ENCODE results near the gene MED14. TPM values are rescaled to one million over a fixed set of nuclear protein-coding genes. Genes with fewer than 3 reads are reported as not detected.

MED14 gene
- total and polyA plus RNA-seq, 8 donors = 5.5 to 107 (median 49.4) TPM

DNA sequence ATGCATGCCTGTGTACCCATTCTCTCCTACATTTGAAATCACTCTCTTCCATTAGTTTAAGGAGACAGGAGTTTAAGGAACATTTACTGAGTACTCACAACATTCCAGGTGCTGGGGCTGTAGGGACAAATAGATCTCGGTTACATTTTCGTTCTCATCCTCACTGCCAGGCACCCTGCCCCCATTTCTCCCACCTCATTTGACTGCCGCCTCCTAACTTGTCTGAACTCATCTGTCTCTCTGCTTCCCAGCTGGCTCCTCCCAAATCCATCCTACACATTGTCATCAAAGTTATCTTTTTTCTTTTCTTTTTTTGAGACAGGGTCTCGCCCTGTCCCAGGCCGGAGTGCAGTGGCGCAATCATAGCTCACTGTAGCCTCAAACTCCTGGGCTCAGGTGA, 131.9 kb downstream of the MED14 start:
- intact Hi-C loops (cut with DNase I; ENCODE audit: low total_unique reads) = no loop called here

More for the DNA sequence above, 131.9 kb downstream of the MED14 start:
- Histone ChIP-seq H3K36me3 (peaks cover 0 to 64% (median 55%) of the 10 kb centered on the region in 4 donors), H3K27ac (no peak overlapping the region), H3K4me1 (no peaks in the 10 kb centered on the region), H3K9me3 (no peaks in the 10 kb centered on the region), H3K27me3 (peaks cover 0 to 3% (median 0%) of the 10 kb centered on the region in 3 donors), H3K4me3 (no peak overlapping the region)
- 88 to 97% (median 93%) methylated on average over 6 of the region's 6 CpGs for WGBS, 5 donors
- no peak for TF ChIP-seq POLR2AphosphoS5 (IDR thresholded peaks at IDR 0.05)
- TF ChIP-seq POLR2A (IDR thresholded peaks at IDR 0.05) = no peak
- no peak for TF ChIP-seq EP300 (IDR thresholded peaks at IDR 0.05)
- TF ChIP-seq, protein P1, sequence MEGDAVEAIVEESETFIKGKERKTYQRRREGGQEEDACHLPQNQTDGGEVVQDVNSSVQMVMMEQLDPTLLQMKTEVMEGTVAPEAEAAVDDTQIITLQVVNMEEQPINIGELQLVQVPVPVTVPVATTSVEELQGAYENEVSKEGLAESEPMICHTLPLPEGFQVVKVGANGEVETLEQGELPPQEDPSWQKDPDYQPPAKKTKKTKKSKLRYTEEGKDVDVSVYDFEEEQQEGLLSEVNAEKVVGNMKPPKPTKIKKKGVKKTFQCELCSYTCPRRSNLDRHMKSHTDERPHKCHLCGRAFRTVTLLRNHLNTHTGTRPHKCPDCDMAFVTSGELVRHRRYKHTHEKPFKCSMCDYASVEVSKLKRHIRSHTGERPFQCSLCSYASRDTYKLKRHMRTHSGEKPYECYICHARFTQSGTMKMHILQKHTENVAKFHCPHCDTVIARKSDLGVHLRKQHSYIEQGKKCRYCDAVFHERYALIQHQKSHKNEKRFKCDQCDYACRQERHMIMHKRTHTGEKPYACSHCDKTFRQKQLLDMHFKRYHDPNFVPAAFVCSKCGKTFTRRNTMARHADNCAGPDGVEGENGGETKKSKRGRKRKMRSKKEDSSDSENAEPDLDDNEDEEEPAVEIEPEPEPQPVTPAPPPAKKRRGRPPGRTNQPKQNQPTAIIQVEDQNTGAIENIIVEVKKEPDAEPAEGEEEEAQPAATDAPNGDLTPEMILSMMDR (IDR thresholded peaks at IDR 0.05) = no peak
- no peak for DNase-seq

Other genes with a start within 250 kb of the MED14 start
- 100 to 1,000 TPM in 2 of 5 donors, 10 to 100 TPM in 3; 10.4 to 216 (median 97.8) TPM for gene ATP6AP2, start 154.6 kb downstream of the MED14 start, total RNA-seq
- 10 to 100 TPM; 19.2 to 50.3 (median 22.3) TPM for gene ATP6AP2, start 154.6 kb downstream of the MED14 start, polyA plus RNA-seq
- gene MPC1L, start 112.1 kb downstream of the MED14 start, total RNA-seq = not detected
- gene MPC1L, start 112.1 kb downstream of the MED14 start, polyA plus RNA-seq = not detected
- gene CXorf38, start 88.0 kb downstream of the MED14 start, total RNA-seq = 10 to 100 TPM in 3 of 5 donors, 1 to 10 TPM in 1, under 1 TPM in 1; 0.89 to 20.2 (median 14.8) TPM
- 1 to 10 TPM; 3.8 to 8.1 (median 4.4) TPM for gene CXorf38, start 88.0 kb downstream of the MED14 start, polyA plus RNA-seq